ENCODE data around the gene PARP3. TPM values are rescaled to one million over a fixed set of nuclear protein-coding genes. Genes with fewer than 3 reads are reported as not detected.
A peak's percentile ranks its signal among the peaks of the same experiment; 100 is the strongest.

PARP3 gene
- total RNA-seq (2021; fragmentation: NEBNext Ultra II Directional; extraction: Animal tissue kit (Norgen Biotek cat#: 25700)) (1.1 and 1.3 TPM in 2 replicates), polyA plus RNA-seq (2011; rRNA removed) (1.6 and 2.1 TPM in 2 replicates), polyA minus RNA-seq (2011; rRNA and poly(A)+ RNA removed) (0.60 and 0.98 TPM in 2 replicates)
- 2.0 TPM for polyA plus RNA-seq (2011; cell fraction: cytosol; rRNA removed)
- 6.3 TPM for polyA plus RNA-seq (2011; cell fraction: nucleus; rRNA removed)
- polyA plus RNA-seq (2012, experiment 1 of 2), result 0.95 to 2.4 TPM (median 1.3 TPM) in 4 replicates
- 0.91 TPM for polyA plus RNA-seq (2012, experiment 2 of 2)
- 1.6 TPM for polyA plus RNA-seq (2013, experiment 1 of 2)
- 0.75 TPM for polyA plus RNA-seq (2013, experiment 2 of 2)
- 2.1 TPM for polyA minus RNA-seq (2011; cell fraction: cytosol; rRNA and poly(A)+ RNA removed)
- polyA minus RNA-seq (2011; cell fraction: nucleus; rRNA and poly(A)+ RNA removed), result 1.6 TPM
- long read RNA-seq, experiment 1, partial matches to known transcripts, result 1 of 2 reads
- long read RNA-seq, experiment 1, other reads (novel, unspliced or antisense), result 1 of 2 reads
- long read RNA-seq, experiment 2, partial matches to known transcripts, result 1 of 1 reads
- long read RNA-seq, experiment 2, other reads (novel, unspliced or antisense), result 0 of 1 reads

DNA sequence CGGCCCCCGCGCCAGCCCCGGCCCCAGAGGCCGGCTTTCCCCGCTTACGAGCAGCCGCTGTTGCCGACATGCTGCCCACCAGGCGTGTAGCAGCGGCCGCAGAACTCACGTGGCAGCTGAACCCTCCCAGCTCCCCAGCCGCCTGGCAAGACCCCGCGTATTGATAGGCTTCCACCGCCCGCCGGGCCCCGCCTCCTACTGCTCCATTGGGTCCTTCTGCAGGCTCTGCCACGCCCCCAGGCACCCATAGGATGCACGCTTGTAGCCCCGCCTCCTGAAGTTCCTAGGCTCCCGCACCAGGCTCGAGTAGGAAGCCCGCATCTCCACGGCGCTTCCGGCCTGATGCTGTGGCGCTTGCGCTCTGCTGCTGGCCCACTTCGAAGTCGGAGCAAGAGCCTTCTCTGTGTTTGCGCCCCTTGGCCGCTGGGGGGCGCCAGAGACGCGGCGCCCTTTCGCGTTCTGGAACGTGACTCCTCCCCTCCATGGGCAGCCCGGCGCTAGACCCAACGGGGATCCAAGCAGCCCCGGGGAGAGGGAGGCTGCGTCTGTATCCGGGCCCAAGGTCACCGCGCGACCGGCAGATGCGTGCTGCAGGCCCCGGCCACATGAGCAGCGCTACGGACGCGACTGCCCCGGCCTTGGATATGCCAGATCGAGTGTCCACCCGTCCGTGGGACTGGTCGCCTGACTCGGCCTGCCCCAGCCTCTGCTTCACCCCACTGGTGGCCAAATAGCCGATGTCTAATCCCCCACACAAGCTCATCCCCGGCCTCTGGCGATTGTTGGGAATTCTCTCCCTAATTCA lies at the start of gene PARP3, which contains the start of gene RRP9:
PARP3 (plus strand) TSS at position 566 of the 805 bp plus-strand sequence. CDS start 993 bp downstream, outside the sequence.
RRP9 (minus strand) TSS at position 107 of the 805 bp plus-strand sequence; CDS start at position 70, 37 bp downstream.
- H2AK5ac ChIP-seq (ENCODE audit: low read depth, low read length), result no peak within 1 kb of the TSS
- ChIA-PET POLR2A (ENCODE audit: partially characterized antibody) (interaction anchor here (0.5 to 15.7 kb wide), 19 partner anchors 9 to 514 kb away, joined by 3 to 148 read pairs (median 5); partner anchors contain the start of genes ABHD14A, ABHD14B, ACY1 and GPR62), CTCF (ENCODE audit: partially characterized antibody) (interaction anchor here (0.6 to 5.1 kb wide), 25 partner anchors 9 to 239 kb away, joined by 3 to 44 read pairs (median 5); partner anchors contain the start of genes ABHD14A, ABHD14B, ACY1 and GPR62)
- no peak within 1 kb of the TSS for H3K27ac ChIP-seq (ENCODE audit: low read depth, low read length)
- H3K23me2 ChIP-seq (ENCODE audit: low read depth, low read length), result peaks cover 9% of the 10 kb centered on the region; the same call in 1 of the 2 replicates
- peaks cover 12% of the 10 kb centered on the region for H3K79me1 ChIP-seq (ENCODE audit: low read depth, low read length)
- H3K4me3 ChIP-seq (ENCODE audit: extremely low read depth in 1 of 4, insufficient read depth in 2 of 4, low read depth in 3 of 4, low read length in 4 of 4), result peak within 1 kb of the TSS; percentile 50 to 88 (median 82)
- peak within 1 kb of the TSS; percentile 83 for H3K18ac ChIP-seq (ENCODE audit: extremely low read depth, low read length)
- H2BK20ac ChIP-seq (ENCODE audit: low read length), result no peak within 1 kb of the TSS
- H3K36me3 ChIP-seq (ENCODE audit: control insufficient read depth in 2 of 4, insufficient read depth in 4 of 4, low read length in 3 of 4), result peaks cover 5 to 12% (median 7%) of the 10 kb centered on the region in 4 experiments; a peak in 6 of 8 replicates
- H3K9me3 ChIP-seq (ENCODE audit: insufficient read depth in 2 of 2, low read depth in 1 of 2, low read length in 1 of 2), result no peaks in the 10 kb centered on the region
- DNase-seq (ENCODE audit: low read depth in 1 of 2, low spot score in 2 of 2), result peak; percentile 99 to 100
- peaks cover 0 to 30% of the 10 kb centered on the region in 2 experiments; a peak in 3 of 4 replicates for H3K79me2 ChIP-seq (ENCODE audit: control insufficient read depth in 1 of 2, insufficient read depth in 2 of 2, low read length in 2 of 2)
- H3K9ac ChIP-seq (replicated peaks in 1 of 4; ENCODE audit: extremely low read depth in 1 of 4, low read depth in 3 of 4, low read length in 3 of 4), result peak within 1 kb of the TSS; percentile 55 to 70 (median 66)
- H3K4me1 ChIP-seq (replicated peaks in 1 of 4; ENCODE audit: control insufficient read depth in 3 of 4, insufficient read depth in 4 of 4, low read length in 3 of 4), result peaks cover 2 to 13% (median 6%) of the 10 kb centered on the region in 4 experiments
- H4K20me1 ChIP-seq (replicated peaks in 1 of 2; ENCODE audit: control insufficient read depth in 1 of 2, insufficient read depth in 2 of 2, low read length in 2 of 2), result peaks cover 3 to 16% of the 10 kb centered on the region in 2 experiments
- no peak within 1 kb of the TSS for H3K23ac ChIP-seq (ENCODE audit: insufficient read length)
- H4K91ac ChIP-seq (replicated peaks; ENCODE audit: insufficient read length, low read length), result peak within 1 kb of the TSS; percentile 93
- H3K4ac ChIP-seq (replicated peaks; ENCODE audit: insufficient read length, low read depth, low read length), result peak within 1 kb of the TSS; percentile 96
- peak within 1 kb of the TSS; percentile 71; the same call in 1 of the 2 replicates for H2BK5ac ChIP-seq (ENCODE audit: low read depth, low read length)
- H3K14ac ChIP-seq (ENCODE audit: insufficient read length), result no peak within 1 kb of the TSS
- no peak within 1 kb of the TSS for H2BK12ac ChIP-seq (ENCODE audit: low read depth, low read length)
- peak; percentile 79 for FAIRE-seq
- H3K4me2 ChIP-seq (ENCODE audit: insufficient read depth in 1 of 2, low read depth in 2 of 2, low read length in 2 of 2), result peak within 1 kb of the TSS; percentile 92 to 96
- 9% methylated on average over 61 of the region's 67 CpGs; no CpG with 5 or more reads in 1 of the 2 experiments for WGBS, 2 experiments (ENCODE audit: extremely low coverage in 1 of 2, insufficient coverage in 1 of 2, insufficient read length in 1 of 2, insufficient replicate concordance in 2 of 2, low coverage in 1 of 2, low lambda C conversion rate in 2 of 2, missing lambda C conversion rate in 1 of 2)
- peak within 1 kb of the TSS; percentile 77 for H4K5ac ChIP-seq (ENCODE audit: insufficient read length, low read depth, low read length)
- H2BK15ac ChIP-seq (ENCODE audit: low read length), result peak within 1 kb of the TSS; percentile 88; the same call in 1 of the 2 replicates
- H2BK120ac ChIP-seq (replicated peaks; ENCODE audit: low read depth, low read length), result peak within 1 kb of the TSS; percentile 59
- H4K8ac ChIP-seq (ENCODE audit: extremely low read depth, insufficient read depth, low read length), result peak within 1 kb of the TSS; percentile 88
- H3K56ac ChIP-seq (replicated peaks; ENCODE audit: insufficient read length, low read depth, low read length), result peak within 1 kb of the TSS; percentile 55
- H2AFZ ChIP-seq (ENCODE audit: low read length), result peak within 1 kb of the TSS; percentile 65; the same call in 1 of the 2 replicates
- peaks cover 0 to 10% (median 4%) of the 10 kb centered on the region in 4 experiments; a peak in 4 of 7 replicates for H3K27me3 ChIP-seq (replicated peaks in 1 of 4; ENCODE audit: control insufficient read depth in 3 of 4, extremely low read depth in 1 of 4, insufficient read depth in 3 of 4, low read length in 3 of 4)
- TF ChIP-seq RAD21 (IDR thresholded peaks at IDR 0.05 in 1 of 2, conservative IDR thresholded peaks at IDR 0.05 in 1 of 2; ENCODE audit: low read depth in 2 of 2, low read length in 2 of 2) (peak; percentile 84 to 90), NANOG (IDR thresholded peaks at IDR 0.05; ENCODE audit: insufficient read depth, low read depth, low read length, poor library complexity, severe bottlenecking) (no peak), SAP30 (IDR thresholded peaks at IDR 0.05; ENCODE audit: insufficient read depth, insufficient replicate concordance, low read length) (peak; percentile 12), BRCA1 (IDR thresholded peaks at IDR 0.05; ENCODE audit: low read depth, low read length) (no peak)
- TF ChIP-seq, protein P1, sequence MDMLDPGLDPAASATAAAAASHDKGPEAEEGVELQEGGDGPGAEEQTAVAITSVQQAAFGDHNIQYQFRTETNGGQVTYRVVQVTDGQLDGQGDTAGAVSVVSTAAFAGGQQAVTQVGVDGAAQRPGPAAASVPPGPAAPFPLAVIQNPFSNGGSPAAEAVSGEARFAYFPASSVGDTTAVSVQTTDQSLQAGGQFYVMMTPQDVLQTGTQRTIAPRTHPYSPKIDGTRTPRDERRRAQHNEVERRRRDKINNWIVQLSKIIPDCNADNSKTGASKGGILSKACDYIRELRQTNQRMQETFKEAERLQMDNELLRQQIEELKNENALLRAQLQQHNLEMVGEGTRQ (IDR thresholded peaks at IDR 0.05; ENCODE audit: low read length), result no peak; the same call in 1 of the 2 replicates
